DND-41 (cell line): ENCODE measurements around the gene TTC13.

ENCODE experiments used
- CTCF ChIP-seq: IDR thresholded peaks from 2 replicates; pipeline ENCODE4 v1.5.1; 2012; ENCODE audit warnings: borderline replicate concordance, low read length, moderate library complexity, mild to moderate bottlenecking; ENCODE audit not compliant: poor library complexity, severe bottlenecking; ENCODE audit errors: extremely low read depth
- EZH2 ChIP-seq: IDR thresholded peaks from 3 replicates; pipeline ENCODE4 v1.6.1; 2012; ENCODE audit warnings: borderline replicate concordance, low read depth, mild to moderate bottlenecking, moderate library complexity, low read length, inconsistent platforms; ENCODE audit not compliant: severe bottlenecking

GRCh38 chr1:230917284-230918135 is 61.2 kb downstream of the TTC13 start:
- TF ChIP-seq CTCF (peak; percentile 84), EZH2 (no peak)
